Suprapubic skin (tissue), 4 donors: ENCODE measurements around the gene BPIFB4. TPM values are rescaled to one million over a fixed set of nuclear protein-coding genes. Genes with fewer than 3 reads are reported as not detected.

ENCODE experiments used
- DNase-seq, 2 donors: peaks; one replicate each; pipeline ENCODE4 v3.0.0-alpha.2; 2019; ENCODE audit warnings: low spot score in 2 of 2
- H3K27ac ChIP-seq: fragments of 200-600 bp; sonication (generic); one replicate; pipeline ENCODE4 v1.5.1; 2019
- H3K27me3 ChIP-seq: fragments of 200-600 bp; sonication (generic); one replicate; pipeline ENCODE4 v1.5.1; 2019
- H3K36me3 ChIP-seq: fragments of 200-600 bp; sonication (generic); one replicate; pipeline ENCODE4 v1.5.1; 2019
- H3K4me1 ChIP-seq: fragments of 200-600 bp; sonication (generic); one replicate; pipeline ENCODE4 v1.5.1; 2019
- H3K4me3 ChIP-seq: fragments of 200-600 bp; sonication (generic); one replicate; pipeline ENCODE4 v1.5.1; 2019; ENCODE audit warnings: mild to moderate bottlenecking
- H3K9me3 ChIP-seq: fragments of 200-600 bp; sonication (generic); one replicate; pipeline ENCODE4 v1.5.1; 2019
- CTCF ChIP-seq, 2 donors: fragments of 200-600 bp in 1 of 2; fragments of 450-650 bp in 1 of 2; sonication (generic) in 1 of 2; IDR thresholded peaks; one replicate each; pipeline ENCODE4 v1.5.1; 2016 to 2019; ENCODE audit warnings: antibody characterized with exemption in 2 of 2, mild to moderate bottlenecking in 1 of 2, moderate library complexity in 1 of 2
- EP300 ChIP-seq: sonication (generic); formaldehyde crosslinking; IDR thresholded peaks from one replicate; pipeline ENCODE4 v1.6.1; 2017; ENCODE audit warnings: antibody characterized with exemption
- POLR2A ChIP-seq, 2 donors: fragments of 450-650 bp; IDR thresholded peaks; one replicate each; pipeline ENCODE4 v1.6.1; 2017; ENCODE audit warnings: antibody characterized with exemption in 2 of 2, mild to moderate bottlenecking in 2 of 2, moderate library complexity in 2 of 2
- POLR2AphosphoS5 ChIP-seq, 3 donors: sonication (generic); formaldehyde crosslinking; IDR thresholded peaks; one replicate each; pipeline ENCODE4 v1.6.1; 2017; ENCODE audit warnings: antibody characterized with exemption in 3 of 3
- WGBS: methylation state at CpG from one replicate; pipeline ENCODE4 v1.1.5; 2018; 5-methylcytosine and 5-hydroxymethylcytosine counted together
- total RNA-seq, 4 donors: library from RNA; depleted of rRNA; stranded (reverse); fragments of >200 nt; gene quantifications; one replicate each; pipeline ENCODE4 v1.1.0, GENCODE V29; 2016

The BPIFB4 gene
- total RNA-seq = not detected

- peaks cover 20% of the 10 kb centered on the region for H3K27me3 ChIP-seq
- no peaks in the 10 kb centered on the region for H3K9me3 ChIP-seq
- no peak for DNase-seq
- H3K4me3 ChIP-seq = no peak within 1 kb of the TSS
- WGBS = no CpG with 5 or more reads among the region's 2 CpGs
- no peaks in the 10 kb centered on the region for H3K4me1 ChIP-seq
- TF ChIP-seq CTCF (IDR thresholded peaks at IDR 0.05) (no peak), EP300 (no peak), POLR2A (IDR thresholded peaks at IDR 0.05) (no peak), POLR2AphosphoS5 (IDR thresholded peaks at IDR 0.05) (no peak)
- H3K27ac ChIP-seq = no peak within 1 kb of the TSS
- no peaks in the 10 kb centered on the region for H3K36me3 ChIP-seq
Measured at GRCh38 chr20:33079259-33079658, at the start of gene BPIFB4. Gene BPIFB4 (plus strand): TSS chr20:33079643. CDS start chr20:33081527, 1,884 bp downstream.

- no peak for DNase-seq
- TF ChIP-seq EP300 = no peak
- no peak for TF ChIP-seq CTCF (IDR thresholded peaks at IDR 0.05)
- TF ChIP-seq POLR2A (IDR thresholded peaks at IDR 0.05) = no peak
- TF ChIP-seq POLR2AphosphoS5 (IDR thresholded peaks at IDR 0.05) = no peak
- peaks cover 14% of the 10 kb centered on the region for H3K27me3 ChIP-seq
- no peaks in the 10 kb centered on the region for H3K36me3 ChIP-seq
- no peak overlapping the region for H3K27ac ChIP-seq
- no peak overlapping the region for H3K4me3 ChIP-seq
- H3K9me3 ChIP-seq = no peaks in the 10 kb centered on the region
- no peaks in the 10 kb centered on the region for H3K4me1 ChIP-seq
- WGBS = 74% methylated on average over 9 of the region's 9 CpGs
Measured at GRCh38 chr20:33030076-33030475, 49.4 kb upstream of the BPIFB4 start.

GRCh38 chr20:33030569-33030968, 48.9 kb upstream of the BPIFB4 start:
- 86% methylated on average over 6 of the region's 6 CpGs for WGBS
- no peaks in the 10 kb centered on the region for H3K36me3 ChIP-seq
- H3K4me1 ChIP-seq = no peaks in the 10 kb centered on the region
- H3K27me3 ChIP-seq = peaks cover 14% of the 10 kb centered on the region
- DNase-seq = no peak
- no peak for TF ChIP-seq POLR2A (IDR thresholded peaks at IDR 0.05)
- no peak for TF ChIP-seq CTCF (IDR thresholded peaks at IDR 0.05)
- no peak for TF ChIP-seq POLR2AphosphoS5 (IDR thresholded peaks at IDR 0.05)
- no peak for TF ChIP-seq EP300
- no peak overlapping the region for H3K27ac ChIP-seq
- H3K4me3 ChIP-seq = no peak overlapping the region
- no peaks in the 10 kb centered on the region for H3K9me3 ChIP-seq

- Histone ChIP-seq H3K4me1 (no peaks in the 10 kb centered on the region), H3K4me3 (no peak within 1 kb of the TSS), H3K27ac (no peak within 1 kb of the TSS), H3K27me3 (peaks cover 11% of the 10 kb centered on the region), H3K36me3 (no peaks in the 10 kb centered on the region), H3K9me3 (no peaks in the 10 kb centered on the region)
- WGBS = 85% methylated on average over 7 of the region's 10 CpGs
- DNase-seq = no peak
- TF ChIP-seq POLR2A (IDR thresholded peaks at IDR 0.05) (no peak), POLR2AphosphoS5 (IDR thresholded peaks at IDR 0.05) (no peak), CTCF (IDR thresholded peaks at IDR 0.05) (no peak), EP300 (no peak)
Measured at GRCh38 chr20:33031531-33031930, 47.9 kb upstream of the BPIFB4 start, which contains the start of gene BPIFB6. Gene BPIFB6 (plus strand): TSS chr20:33031648. CDS start chr20:33031648, 0 bp downstream.

GRCh38 chr20:33032555-33032954, 46.9 kb upstream of the BPIFB4 start:
- Histone ChIP-seq H3K36me3 (no peaks in the 10 kb centered on the region), H3K27ac (no peak overlapping the region), H3K9me3 (no peaks in the 10 kb centered on the region), H3K27me3 (peaks cover 10% of the 10 kb centered on the region), H3K4me1 (no peaks in the 10 kb centered on the region), H3K4me3 (no peak overlapping the region)
- TF ChIP-seq CTCF (IDR thresholded peaks at IDR 0.05) (no peak), POLR2AphosphoS5 (IDR thresholded peaks at IDR 0.05) (no peak), EP300 (no peak), POLR2A (IDR thresholded peaks at IDR 0.05) (no peak)
- 80% methylated on average over 6 of the region's 6 CpGs for WGBS
- no peak for DNase-seq
